ENCODE results near the gene SHF.

The SHF gene

GRCh38 chr15:45185069-45185779 is 2.5 kb downstream of the SHF start:
- Mint-ChIP-seq H3K4me3 (no peak overlapping the region), H3K4me1 (ENCODE audit: low read depth) (peaks cover 54% of the 10 kb centered on the region), H3K27me3 (peaks cover 31% of the 10 kb centered on the region), H3K9me3 (no peaks in the 10 kb centered on the region), H3K36me3 (ENCODE audit: low read depth) (no peaks in the 10 kb centered on the region), H3K27ac (peak overlapping the region; percentile 9)
- intact Hi-C loops (cut with micrococcal nuclease), result no loop called here

GRCh38 chr15:45184562-45185041 is 3.2 kb downstream of the SHF start:
- peaks cover 29% of the 10 kb centered on the region for H3K27me3 Mint-ChIP-seq
- peaks cover 61% of the 10 kb centered on the region for H3K4me1 Mint-ChIP-seq (ENCODE audit: low read depth)
- peak overlapping the region; percentile 9 for H3K27ac Mint-ChIP-seq

GRCh38 chr15:45183511-45183910 is 4.3 kb downstream of the SHF start:
- no peak overlapping the region for H3K27ac Mint-ChIP-seq
- no peak overlapping the region for H3K4me3 Mint-ChIP-seq
- intact Hi-C loops (cut with micrococcal nuclease), result no loop called here
- no peaks in the 10 kb centered on the region for H3K36me3 Mint-ChIP-seq (ENCODE audit: low read depth)
- H3K27me3 Mint-ChIP-seq, result peaks cover 21% of the 10 kb centered on the region
- peaks cover 68% of the 10 kb centered on the region for H3K4me1 Mint-ChIP-seq (ENCODE audit: low read depth)
- H3K9me3 Mint-ChIP-seq, result no peaks in the 10 kb centered on the region

More at GRCh38 chr15:45184562-45185041, 3.2 kb downstream of the SHF start:
- intact Hi-C loops (cut with micrococcal nuclease), result no loop called here
- Mint-ChIP-seq H3K4me3 (no peak overlapping the region), H3K9me3 (no peaks in the 10 kb centered on the region), H3K36me3 (ENCODE audit: low read depth) (no peaks in the 10 kb centered on the region)

- Mint-ChIP-seq H3K4me3 (no peak overlapping the region), H3K27ac (no peak overlapping the region), H3K27me3 (peaks cover 16% of the 10 kb centered on the region), H3K9me3 (no peaks in the 10 kb centered on the region), H3K4me1 (ENCODE audit: low read depth) (peaks cover 63% of the 10 kb centered on the region), H3K36me3 (ENCODE audit: low read depth) (no peaks in the 10 kb centered on the region)
- intact Hi-C loops (cut with micrococcal nuclease), result no loop called here
These were observed 4.8 kb downstream of the SHF start for GRCh38 chr15:45182996-45183395.

GRCh38 chr15:45181491-45182285 is 6.1 kb downstream of the SHF start:
- peaks cover 10% of the 10 kb centered on the region for H3K27me3 Mint-ChIP-seq
- no peaks in the 10 kb centered on the region for H3K9me3 Mint-ChIP-seq
- no peak overlapping the region for H3K4me3 Mint-ChIP-seq
- H3K4me1 Mint-ChIP-seq (ENCODE audit: low read depth), result peaks cover 67% of the 10 kb centered on the region
- intact Hi-C loops (cut with micrococcal nuclease), result no loop called here
- H3K36me3 Mint-ChIP-seq (ENCODE audit: low read depth), result peaks cover 10% of the 10 kb centered on the region
- no peak overlapping the region for H3K27ac Mint-ChIP-seq

GRCh38 chr15:45180648-45181436 is 6.9 kb downstream of the SHF start:
- Mint-ChIP-seq H3K4me1 (ENCODE audit: low read depth) (peaks cover 64% of the 10 kb centered on the region), H3K4me3 (no peak overlapping the region), H3K27me3 (peaks cover 2% of the 10 kb centered on the region), H3K36me3 (ENCODE audit: low read depth) (peaks cover 18% of the 10 kb centered on the region), H3K27ac (no peak overlapping the region), H3K9me3 (no peaks in the 10 kb centered on the region)
- intact Hi-C loops (cut with micrococcal nuclease), result no loop called here

GRCh38 chr15:45180201-45180600 is 7.6 kb downstream of the SHF start:
- Mint-ChIP-seq H3K27me3 (peaks cover 2% of the 10 kb centered on the region), H3K4me1 (ENCODE audit: low read depth) (peaks cover 58% of the 10 kb centered on the region), H3K4me3 (no peak overlapping the region), H3K36me3 (ENCODE audit: low read depth) (peaks cover 22% of the 10 kb centered on the region), H3K27ac (no peak overlapping the region), H3K9me3 (no peaks in the 10 kb centered on the region)
- intact Hi-C loops (cut with micrococcal nuclease), result no loop called here

GRCh38 chr15:45179221-45179985 is 8.4 kb downstream of the SHF start:
- intact Hi-C loops (cut with micrococcal nuclease), result no loop called here
- Mint-ChIP-seq H3K9me3 (no peaks in the 10 kb centered on the region), H3K4me1 (ENCODE audit: low read depth) (peaks cover 52% of the 10 kb centered on the region), H3K27me3 (peaks cover 2% of the 10 kb centered on the region), H3K27ac (no peak overlapping the region), H3K4me3 (no peak overlapping the region), H3K36me3 (ENCODE audit: low read depth) (peaks cover 26% of the 10 kb centered on the region)

- Mint-ChIP-seq H3K4me1 (ENCODE audit: low read depth) (peaks cover 45% of the 10 kb centered on the region), H3K27me3 (peaks cover 3% of the 10 kb centered on the region), H3K4me3 (no peak overlapping the region), H3K9me3 (no peaks in the 10 kb centered on the region), H3K36me3 (ENCODE audit: low read depth) (peaks cover 32% of the 10 kb centered on the region), H3K27ac (no peak overlapping the region)
- intact Hi-C loops (cut with micrococcal nuclease), result no loop called here
These were observed 10.5 kb downstream of the SHF start for GRCh38 chr15:45177285-45177684.

- Mint-ChIP-seq H3K27me3 (peaks cover 1% of the 10 kb centered on the region), H3K4me3 (no peak overlapping the region), H3K4me1 (ENCODE audit: low read depth) (peaks cover 24% of the 10 kb centered on the region), H3K9me3 (no peaks in the 10 kb centered on the region), H3K36me3 (ENCODE audit: low read depth) (peaks cover 32% of the 10 kb centered on the region), H3K27ac (no peak overlapping the region)
- intact Hi-C loops (cut with micrococcal nuclease), result no loop called here
These were observed 13.2 kb downstream of the SHF start for GRCh38 chr15:45174577-45174976.

GRCh38 chr15:45174069-45174468 is 13.7 kb downstream of the SHF start:
- no peak overlapping the region for H3K4me3 Mint-ChIP-seq
- intact Hi-C loops (cut with micrococcal nuclease), result no loop called here
- no peaks in the 10 kb centered on the region for H3K9me3 Mint-ChIP-seq
- H3K27ac Mint-ChIP-seq, result no peak overlapping the region
- H3K36me3 Mint-ChIP-seq (ENCODE audit: low read depth), result peaks cover 32% of the 10 kb centered on the region
- H3K4me1 Mint-ChIP-seq (ENCODE audit: low read depth), result peaks cover 25% of the 10 kb centered on the region
- peaks cover 1% of the 10 kb centered on the region for H3K27me3 Mint-ChIP-seq

- H3K4me3 Mint-ChIP-seq, result no peak overlapping the region
- peaks cover 29% of the 10 kb centered on the region for H3K36me3 Mint-ChIP-seq (ENCODE audit: low read depth)
- intact Hi-C loops (cut with micrococcal nuclease), result no loop called here
- peaks cover 1% of the 10 kb centered on the region for H3K27me3 Mint-ChIP-seq
- peaks cover 25% of the 10 kb centered on the region for H3K4me1 Mint-ChIP-seq (ENCODE audit: low read depth)
- no peaks in the 10 kb centered on the region for H3K9me3 Mint-ChIP-seq
- H3K27ac Mint-ChIP-seq, result no peak overlapping the region
These were observed 15.9 kb downstream of the SHF start for GRCh38 chr15:45171912-45172311.
